WTC11 (cell line): ENCODE results near the gene CD163L1.

Source experiments
- AFF4 ChIP-seq: sonication (generic); formaldehyde crosslinking; IDR thresholded peaks from 2 replicates; pipeline ENCODE4 v1.8.1; 2023; ENCODE audit warnings: mild to moderate bottlenecking, missing genetic modification reagents, borderline replicate concordance
- FOXP4 ChIP-seq: sonication (generic); formaldehyde crosslinking; IDR thresholded peaks from 2 replicates; pipeline ENCODE4 v1.8.0; 2022; ENCODE audit warnings: mild to moderate bottlenecking, missing genetic modification reagents
- JUN ChIP-seq: sonication (generic); formaldehyde crosslinking; IDR thresholded peaks from 2 replicates; pipeline ENCODE4 v1.8.0; 2023; ENCODE audit warnings: mild to moderate bottlenecking, missing genetic modification reagents
- NR3C1 ChIP-seq: sonication (generic); formaldehyde crosslinking; conservative IDR thresholded peaks from 2 replicates; pipeline ENCODE4 v1.8.1; 2023; ENCODE audit warnings: low read depth, mild to moderate bottlenecking, missing genetic modification reagents

GRCh38 chr12:7383157-7383556 lies 60.8 kb downstream of the CD163L1 start:
- no peak for TF ChIP-seq AFF4 (CRISPR knock-in tag)
- TF ChIP-seq NR3C1 (CRISPR knock-in tag): no peak
- TF ChIP-seq FOXP4 (CRISPR knock-in tag): no peak
- TF ChIP-seq JUN (CRISPR knock-in tag): no peak
